Measurements from ENCODE around the gene XPO4.

XPO4 gene

DNA sequence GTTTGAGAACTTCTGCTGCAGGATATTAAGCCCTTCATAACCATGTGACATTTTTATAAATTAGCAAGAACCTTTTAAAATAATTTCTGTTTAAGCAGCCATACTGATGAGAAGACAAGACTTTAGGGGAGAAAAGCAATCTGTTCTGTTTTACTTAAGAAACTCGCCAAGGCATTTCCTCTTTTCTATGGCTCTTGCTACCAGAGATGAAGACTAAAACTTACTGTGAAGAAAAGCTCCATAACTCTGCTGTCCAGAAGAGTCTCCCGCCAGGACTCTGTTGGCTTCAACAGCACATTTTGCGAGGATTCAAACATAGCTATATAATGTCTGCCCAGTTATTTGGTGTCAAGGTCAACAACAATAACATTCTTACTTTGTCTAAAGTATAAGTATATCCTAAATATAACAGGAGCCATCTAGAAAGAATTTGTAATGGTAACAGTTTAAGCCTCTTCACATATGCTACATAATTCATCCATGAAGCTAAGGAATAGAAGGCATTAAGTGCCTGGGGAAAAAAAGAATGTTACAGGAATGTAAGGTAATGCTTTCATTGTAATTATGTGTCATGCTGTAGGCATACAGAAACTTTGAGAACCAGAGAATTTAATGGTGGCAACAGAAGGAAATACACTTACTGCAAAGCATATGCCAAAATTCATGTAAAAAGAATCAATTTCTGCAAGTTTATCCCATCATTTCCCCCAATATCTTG is 75.5 kb downstream of the XPO4 start:
- DNase-seq = no peak

DNA sequence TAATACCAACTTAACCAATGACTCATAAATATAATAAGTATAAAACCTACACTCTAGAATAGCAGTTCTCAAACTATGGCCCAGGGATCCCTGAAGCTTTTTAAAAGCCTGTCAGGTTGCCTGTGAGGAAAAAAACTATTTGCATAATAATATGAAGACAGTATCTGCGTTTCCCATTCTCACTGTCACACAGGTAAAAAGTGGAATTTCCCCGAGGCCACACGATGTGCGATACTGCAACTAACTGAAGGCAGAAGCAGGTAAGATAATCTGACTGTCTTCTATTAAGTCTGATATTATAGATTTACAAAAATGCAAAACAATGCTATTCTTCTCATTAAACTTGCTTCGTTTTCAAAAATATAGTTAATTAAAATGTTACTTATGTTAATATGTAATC is 76.2 kb downstream of the XPO4 start:
- no peak for DNase-seq

DNA sequence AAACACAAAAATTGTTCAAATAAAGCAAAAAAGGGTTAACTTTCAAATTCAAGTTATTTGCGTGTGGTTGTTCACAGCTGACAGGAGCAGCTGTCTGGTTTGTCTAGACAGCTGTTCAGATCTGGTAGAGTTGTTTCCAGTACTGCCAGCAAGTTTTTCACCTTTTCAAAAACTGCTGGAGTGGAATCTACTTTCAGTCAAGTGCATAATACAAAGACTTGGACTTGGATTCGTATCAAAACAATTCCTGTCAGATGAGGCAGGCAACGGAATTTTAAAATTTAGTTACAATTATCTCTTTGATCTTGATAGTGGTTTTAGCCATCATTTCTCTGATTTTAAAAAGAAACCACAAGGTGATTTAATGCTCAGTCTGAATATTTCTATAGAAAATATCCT is 77.1 kb downstream of the XPO4 start:
- no peak for DNase-seq

DNA sequence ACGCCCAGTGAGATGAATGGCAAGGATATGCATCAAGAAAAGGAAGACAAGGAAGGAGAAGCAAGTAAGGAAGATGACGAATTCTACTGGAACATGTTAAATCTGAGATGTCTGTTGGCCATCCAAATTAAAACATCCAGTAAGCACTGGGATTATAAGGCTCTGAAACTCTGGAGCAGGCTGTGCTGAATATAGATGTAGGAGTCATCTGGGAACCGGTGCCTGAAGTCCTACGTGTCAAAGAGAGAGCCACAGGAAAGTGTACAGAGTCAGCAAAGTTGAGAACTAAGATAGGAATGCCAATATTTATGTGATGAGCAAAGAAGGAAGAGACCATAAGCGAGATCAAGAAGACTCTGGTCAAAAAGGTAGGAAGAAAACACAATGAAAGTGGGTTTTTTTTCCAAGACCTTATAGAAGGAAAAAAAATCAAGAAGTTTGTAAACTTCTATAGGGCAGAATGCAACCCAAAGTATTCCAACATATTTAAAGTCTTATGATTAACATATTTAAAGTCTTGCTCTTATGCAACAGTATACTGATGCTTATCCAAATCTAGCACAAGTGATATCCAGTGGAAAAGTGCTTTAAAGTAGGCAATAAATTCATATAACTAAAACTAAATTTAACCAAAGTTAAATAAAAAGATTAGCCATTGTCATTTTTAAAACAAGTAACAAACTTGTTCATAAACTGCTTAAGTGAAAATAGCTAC is 77.6 kb downstream of the XPO4 start:
- no peak for DNase-seq

DNA sequence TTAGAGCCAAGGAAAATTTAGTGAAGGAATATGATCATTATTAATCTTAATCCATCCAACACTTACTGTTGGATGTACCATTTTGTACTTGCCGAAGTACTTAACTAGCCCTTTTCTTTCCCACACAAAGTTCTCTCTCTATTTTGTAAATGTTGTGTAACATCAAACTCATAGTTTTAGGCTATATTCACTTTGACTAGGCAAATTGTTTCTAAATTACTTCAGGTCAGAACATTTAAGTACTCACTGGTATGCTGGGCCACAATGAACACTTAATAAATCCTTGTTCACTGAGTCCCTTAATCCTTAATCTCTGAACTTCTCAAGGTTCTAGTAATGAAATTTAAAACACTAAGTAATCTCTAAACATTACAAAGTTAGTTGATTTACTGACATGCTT is 79.5 kb downstream of the XPO4 start:
- no peak for DNase-seq

DNA sequence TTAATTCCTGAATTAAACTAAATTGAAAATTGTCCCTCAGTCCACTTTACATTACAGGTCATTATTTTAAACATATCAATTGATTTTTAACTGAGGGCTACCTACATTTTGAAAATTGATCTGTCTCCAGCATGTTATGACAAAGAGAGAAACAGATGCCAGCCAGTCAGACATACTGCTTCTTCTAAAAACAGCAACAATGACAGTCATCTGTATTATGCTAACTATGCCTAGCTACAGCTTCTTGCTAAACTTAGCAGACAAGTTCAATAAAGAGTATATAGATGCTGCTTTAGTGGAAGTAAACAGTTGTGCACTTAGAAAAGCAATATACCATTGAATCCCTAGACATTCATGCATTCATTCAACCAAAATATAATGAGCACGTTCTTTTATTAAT is 80.1 kb downstream of the XPO4 start:
- DNase-seq = no peak

DNA sequence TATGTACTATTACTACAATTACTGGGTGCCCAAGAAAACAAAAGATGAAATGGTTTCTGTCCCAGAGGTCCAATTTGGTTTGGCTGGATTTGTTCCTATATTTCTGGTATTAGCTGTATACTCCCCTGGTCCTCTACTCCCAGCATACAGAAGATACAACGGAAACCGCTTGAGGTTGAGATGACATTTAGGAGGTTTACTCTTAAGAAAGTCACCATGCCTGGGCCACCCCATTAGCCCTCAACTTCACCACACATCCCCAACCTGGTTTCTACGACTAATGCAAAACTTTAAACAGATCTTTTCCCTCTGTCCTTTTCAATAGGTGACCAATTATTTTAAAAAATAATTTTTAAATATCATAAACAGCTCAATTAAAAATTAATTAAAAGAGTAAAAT is 82.8 kb downstream of the XPO4 start:
- DNase-seq = no peak

DNA sequence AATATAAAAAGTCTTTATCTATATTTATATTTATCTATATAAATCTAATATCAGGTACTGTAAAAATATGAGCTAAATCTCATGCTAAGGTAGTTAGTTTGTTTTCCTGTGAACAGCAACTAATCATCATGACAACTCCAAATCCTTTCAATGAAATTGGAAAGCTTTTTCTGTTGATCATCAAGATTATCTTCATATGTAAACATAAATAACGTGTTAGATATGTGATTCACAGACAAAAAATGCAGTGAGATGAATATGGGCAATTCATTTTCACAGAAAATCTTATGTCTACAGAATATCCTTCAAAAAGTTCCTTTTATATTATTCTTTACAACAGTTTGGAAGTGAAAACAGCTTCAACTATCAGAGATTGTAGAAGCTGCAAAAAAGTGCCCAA is 87.1 kb downstream of the XPO4 start:
- no peak for DNase-seq

DNA sequence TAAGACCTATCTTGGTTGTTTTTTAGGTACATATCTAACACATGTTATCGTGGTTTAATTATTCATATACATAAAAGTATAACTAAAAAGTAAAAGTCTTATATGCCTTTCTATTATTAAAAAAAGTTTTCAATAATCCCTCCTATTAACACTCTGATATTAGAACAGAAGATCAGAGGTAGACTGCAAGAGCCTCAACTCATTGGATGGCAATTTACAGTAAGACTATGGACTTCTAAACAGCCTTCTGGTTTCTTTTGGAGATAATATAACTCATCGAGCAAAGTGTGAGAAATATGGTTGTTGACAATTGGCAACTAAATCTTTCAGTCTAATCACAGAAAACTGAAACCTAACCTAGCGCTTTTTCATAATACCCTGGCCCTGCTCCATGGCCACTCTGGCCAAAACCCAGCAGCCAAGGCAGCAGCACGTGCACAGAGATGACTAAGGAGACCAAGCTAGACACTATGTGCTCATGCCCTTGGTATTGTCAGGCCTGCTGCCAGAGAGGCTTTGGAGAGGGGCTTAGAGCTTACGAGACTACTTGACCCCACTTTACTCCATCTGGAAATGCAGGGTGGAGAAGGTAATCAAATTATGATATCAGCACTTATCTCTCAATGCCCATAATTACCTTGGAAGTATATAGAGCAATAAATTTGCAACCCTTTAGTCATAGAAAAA is 88.2 kb downstream of the XPO4 start:
- DNase-seq = no peak

DNA sequence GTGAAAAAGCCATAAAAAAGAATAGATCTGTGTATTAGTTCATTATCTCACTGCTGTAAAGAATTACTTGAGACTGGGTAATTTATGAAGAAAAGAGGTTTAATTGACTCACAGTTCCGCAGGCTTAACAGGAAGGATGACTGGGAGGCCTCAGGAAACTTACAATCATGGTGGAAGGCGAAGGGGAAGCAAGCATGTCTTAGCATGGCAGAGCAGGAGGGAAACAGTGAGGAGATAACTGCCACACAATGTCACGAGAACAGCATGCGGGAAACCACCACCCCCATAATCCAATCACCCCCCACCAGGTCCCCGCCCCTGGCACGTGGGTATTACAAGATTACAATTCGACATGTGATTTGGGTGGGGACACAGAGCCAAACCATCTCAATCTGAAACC is 89.7 kb downstream of the XPO4 start:
- no peak for DNase-seq

DNA sequence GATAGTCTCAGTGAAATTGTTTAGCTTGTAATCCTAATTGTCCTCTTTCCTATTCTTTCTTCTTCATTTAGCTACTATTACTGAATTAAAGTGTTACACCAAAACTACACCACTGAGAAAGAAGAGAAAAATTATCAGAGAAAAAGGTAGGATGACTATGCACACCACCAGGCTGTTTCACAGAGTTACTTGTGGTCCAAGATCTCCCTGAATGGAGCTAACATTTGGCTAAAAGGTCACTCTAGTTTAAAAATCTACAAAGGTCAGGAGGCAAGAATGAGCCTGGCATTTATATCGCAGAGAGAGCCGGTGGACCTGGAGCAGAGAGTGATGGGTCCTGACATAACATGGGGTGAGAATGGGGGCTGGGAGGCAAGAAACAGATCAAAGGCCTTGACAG is 91.7 kb downstream of the XPO4 start:
- DNase-seq = no peak

DNA sequence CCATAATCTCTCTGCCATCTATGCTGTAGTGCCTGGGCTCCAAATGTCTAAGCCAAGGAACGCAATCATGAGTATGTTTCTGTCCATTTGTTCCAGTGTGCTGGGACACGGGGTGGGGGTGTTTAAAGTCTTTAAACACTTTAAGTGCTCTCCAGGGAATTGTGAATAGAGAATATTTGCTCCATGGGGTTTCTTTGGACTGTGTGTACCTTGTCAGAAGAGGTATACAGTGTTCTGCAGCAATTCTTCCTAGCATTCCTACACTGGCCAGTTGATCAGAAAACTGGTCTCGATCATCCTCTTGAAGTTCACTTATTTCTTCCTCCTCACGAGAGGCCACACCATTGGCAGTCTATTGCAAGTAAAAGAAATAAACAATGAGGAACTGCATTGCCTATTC is 93.7 kb downstream of the XPO4 start:
- DNase-seq = no peak

DNA sequence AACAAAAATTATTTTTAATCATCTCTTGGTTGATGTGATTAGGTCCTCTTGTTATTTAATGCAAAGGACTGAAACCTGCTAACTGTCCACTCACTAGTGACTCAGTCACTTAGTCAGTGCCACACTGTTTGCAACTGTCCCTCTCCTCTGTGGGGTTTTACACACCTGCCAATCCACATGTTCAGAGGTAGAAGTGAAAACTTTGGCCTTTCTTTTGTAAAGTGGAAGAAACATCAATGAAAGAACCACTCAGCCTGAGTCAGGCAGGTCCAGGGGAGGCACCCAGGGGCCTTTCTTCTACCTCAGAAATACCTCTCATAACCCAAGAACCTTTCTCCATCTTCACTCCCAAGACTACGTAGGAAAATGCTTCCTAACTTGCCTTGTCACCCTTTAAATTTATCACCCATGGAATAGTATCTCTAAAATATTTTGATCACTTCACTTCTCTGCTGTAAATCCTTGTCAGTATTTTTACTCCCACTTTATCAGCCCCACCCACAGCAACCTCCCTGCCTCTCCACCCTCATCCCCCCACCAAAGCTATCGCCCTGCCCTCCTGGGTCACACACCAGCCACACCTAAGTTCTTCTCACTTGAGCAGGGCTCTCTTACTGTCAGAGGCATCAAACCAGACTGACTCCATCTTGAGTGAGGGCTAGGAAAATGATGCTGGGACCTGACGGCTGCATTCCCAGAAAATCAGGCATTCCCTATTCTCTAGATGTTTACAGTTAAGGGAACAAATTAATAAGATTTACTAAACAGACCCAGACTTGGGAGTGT is 99.2 kb downstream of the XPO4 start:
- no peak for DNase-seq

DNA sequence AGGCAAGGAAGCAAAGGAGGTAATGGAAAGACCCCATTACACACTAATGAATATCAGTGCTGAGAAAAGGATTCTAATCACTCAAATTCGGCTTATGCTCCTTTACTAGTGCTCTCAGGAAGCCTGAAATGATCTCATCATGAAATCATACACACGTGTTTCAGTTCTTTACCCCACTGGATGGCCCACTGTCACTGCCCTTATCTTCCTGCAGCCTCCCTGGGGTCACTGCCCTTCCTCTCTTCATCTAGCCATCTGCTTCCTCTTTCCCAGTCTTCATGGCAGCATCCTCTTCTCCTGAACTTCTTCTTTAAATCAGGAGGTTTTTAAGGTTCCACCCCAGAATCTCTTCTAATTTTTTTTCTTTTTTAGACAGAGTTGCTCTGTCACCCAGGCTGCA is 100.8 kb downstream of the XPO4 start:
- no peak for DNase-seq

DNA sequence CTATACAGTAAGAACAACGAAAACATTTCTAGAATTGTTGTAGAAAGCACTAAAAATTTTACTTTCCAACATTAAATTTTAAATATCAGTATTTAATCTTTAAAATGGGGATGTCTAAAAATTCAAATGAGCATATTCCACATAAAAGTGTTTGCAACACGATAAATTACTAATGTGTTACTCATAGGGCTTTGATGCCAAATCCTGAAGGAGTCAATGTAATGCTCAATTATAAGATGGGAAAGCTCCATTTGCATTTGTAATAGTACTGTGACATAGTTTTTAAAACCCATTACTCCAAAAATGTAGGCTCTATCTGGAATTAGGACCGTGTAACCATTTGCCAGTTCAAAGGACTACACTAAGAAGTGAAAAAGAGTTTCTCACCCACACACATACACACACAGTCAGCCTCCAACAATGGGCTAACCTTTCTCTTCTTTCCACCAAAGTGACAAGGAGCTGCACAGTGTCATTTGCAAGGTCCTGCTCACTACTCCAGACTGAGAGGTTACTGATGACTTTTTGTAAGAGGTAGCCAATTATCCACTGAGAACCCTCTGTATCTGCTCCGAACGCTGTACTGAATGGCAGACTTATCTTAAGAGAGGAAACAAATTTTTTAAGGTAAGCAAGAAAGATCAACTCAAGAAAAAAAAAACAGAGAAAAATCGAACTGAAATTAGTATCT is 102.7 kb downstream of the XPO4 start:
- no peak for DNase-seq

DNA sequence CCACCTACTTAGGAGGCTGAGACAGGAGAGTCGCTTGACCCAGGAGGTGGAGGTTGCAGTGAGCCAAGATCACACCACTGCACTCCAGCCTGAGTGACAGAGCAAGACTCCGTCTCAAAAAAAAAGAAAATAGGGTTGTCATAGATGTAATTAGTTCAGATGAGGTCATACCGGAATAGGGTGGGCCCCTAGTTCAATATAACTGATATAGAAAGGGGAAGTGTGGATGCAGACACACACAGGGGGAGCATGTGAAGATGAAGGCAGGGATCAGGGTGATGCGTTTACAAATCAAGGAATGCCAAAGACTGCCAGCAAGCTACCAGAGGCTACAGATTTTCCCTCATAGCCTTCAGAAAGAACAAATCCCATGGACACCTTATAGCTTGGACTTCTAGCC is 104.5 kb downstream of the XPO4 start:
- DNase-seq = no peak

DNA sequence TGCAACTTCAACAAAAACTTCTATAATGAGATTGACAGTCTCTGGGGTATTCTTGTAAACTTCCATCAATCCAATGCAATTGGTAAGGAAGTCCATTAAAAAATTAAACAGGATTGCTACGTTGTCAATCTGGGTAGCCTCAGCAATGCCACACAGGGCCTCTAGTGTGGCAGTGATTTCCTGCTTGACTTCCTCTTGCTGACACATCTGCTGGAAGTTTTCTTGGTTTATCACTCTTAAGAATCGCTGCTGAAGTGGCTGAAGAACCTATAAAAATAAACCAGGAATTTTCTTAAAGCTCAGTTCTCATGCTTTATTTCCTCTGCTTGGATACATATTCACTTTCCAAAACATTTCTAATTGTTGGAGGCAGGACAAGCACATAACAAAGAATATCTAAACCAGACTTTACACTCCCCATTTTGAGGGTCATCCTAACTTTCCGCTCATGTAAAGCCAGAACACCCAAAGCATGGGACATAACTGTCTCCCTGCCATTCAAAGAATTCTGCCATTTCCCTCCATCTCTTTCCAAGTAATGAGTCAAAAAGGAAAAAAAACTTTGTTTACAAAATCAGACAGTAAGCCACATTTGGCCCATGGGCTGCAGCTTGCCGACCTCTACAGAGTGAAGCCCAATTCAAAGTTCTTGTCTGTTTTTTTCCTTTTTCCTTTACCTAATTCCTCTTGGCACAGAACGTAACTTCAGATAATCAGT is 105.6 kb downstream of the XPO4 start:
- no peak for DNase-seq

DNA sequence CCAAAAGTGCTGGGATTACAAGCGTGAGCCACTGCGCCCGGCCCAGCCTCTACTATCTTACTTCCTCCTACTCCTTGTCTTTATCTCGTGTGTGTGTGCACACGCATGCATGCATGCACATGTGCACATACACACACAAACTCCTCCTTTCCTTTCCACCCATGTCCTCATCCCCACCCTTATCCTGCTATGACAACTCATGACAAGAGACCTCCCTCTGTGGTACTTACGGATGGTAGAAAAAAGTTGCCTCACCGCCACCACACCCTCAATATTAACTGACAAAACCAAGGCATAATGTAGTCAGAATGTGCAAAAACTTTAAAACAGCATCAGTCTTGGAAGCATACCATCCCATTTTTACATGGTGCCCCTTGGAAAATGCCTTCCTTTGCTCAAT is 112.9 kb downstream of the XPO4 start:
- no peak for DNase-seq

DNA sequence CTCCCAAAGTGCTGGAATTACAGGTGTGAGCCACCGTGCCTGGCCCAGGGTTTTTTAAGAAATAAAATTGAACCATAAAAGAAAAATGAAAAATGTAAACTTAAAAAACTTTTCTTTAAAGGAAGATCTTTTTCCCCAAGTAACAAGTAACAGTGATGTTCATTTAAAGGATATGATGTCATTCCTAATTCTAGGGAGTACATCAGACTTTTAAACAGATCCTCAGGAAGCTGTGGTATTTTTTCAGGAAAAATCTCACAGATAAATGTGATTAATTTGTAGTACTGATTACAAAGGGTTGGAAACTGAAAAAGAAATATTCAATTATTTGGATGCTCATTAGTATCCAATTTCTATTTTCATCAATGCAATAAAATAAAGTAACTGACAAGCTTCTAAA is 114.2 kb downstream of the XPO4 start:
- no peak for DNase-seq

DNA sequence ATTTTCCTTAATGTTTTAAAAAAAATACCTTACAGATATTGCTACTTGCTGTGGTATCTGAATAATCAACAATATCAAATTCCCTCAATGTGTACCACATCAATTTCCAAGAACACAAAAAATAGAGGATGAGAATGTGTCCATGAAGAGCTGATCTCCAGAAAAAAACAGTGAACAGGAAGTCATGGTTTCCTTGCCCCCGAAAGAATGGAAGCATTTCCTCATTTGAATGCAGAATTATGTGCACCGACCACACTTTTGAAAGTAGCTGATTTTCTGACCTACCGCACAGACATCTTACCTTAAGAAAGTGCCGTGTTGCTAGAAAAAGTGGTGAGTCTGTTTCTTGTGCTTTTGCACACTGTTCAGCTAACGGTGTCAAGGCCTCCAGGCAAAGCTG is 115.4 kb downstream of the XPO4 start:
- DNase-seq = no peak

DNA sequence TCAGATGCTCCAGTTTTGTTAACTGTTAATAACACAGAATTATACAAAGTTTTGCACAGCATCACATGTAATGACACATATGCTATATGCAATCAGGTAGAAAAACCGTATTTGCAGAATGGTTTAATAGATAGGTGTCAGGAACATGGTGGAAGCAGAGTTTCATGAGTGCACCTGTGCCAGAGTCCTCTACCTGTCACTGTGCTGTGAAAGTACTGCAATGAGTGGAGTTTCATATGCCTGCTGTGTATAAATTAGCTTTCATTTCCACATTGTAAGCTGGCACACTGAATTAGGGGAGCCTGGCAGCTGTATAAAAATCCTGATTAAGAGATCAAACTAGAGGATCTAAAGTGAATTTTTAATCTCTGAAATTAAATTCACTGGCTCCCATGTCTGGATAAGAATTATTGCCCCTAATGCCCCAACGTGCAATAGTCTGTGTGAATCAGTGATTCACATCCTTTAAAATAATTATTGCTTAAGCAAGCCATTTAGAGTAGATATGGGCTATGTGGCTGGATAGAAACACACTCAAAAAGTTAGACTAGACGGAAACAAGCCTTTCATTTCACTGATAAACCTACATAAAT is 120.3 kb downstream of the XPO4 start:
- DNase-seq = no peak

DNA sequence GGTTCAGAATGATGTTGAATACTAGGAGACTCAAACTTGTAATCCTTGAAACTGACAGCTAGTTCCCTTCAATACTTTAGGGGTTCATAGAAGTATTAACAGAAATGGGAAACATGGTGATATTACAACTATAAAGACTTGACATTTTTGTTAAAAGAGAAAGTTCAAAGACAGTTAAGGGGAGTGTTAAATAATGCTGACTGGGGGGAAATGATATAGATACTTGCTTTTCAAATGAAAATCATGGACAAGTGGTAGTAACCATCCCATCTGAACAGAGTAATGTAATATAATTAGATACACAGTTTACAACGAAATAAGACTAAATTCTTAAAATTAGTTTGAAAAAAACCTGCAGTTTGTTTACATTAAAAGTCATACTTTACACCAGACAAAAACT is 122.2 kb downstream of the XPO4 start:
- no peak for DNase-seq
